Measurements from ENCODE around the gene EEF1B2.
"Not testable (repeated sequence)": the region's sequence is repeated elsewhere in the genome, so short reads cannot be mapped to it uniquely, and the experiment has no call there.

EEF1B2 gene

DNA sequence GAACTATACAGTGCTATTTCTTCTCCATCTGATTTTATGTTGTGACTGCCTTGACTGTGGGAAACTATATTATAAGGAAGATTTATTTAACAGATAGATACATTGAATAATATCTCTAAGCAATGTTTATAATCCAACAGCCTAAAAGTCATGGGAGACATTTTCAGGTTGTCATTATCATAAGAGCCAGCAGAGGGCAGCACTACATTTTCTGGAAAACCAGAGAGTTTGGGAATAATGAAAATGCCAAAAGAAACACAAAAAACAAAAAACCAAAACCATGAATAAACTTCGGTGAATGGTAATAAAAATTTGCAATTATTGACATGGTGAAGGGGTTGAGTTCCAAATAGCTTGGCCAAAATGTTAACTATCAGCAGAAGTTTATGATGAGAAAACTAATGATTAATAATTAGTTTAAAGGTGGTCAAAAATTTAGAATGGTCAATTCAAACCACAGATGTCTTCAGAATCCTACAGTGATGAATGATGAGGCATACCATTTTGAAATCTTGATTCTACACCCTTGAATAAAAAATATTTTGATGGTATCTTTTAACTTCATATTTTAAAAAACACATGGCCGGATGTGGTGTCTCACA lies 4.7 kb downstream of the EEF1B2 start:
- DNase-seq = peak; percentile 44 to 72 (median 58)

GRCh38 chr2:206168230-206168629 lies 8.5 kb downstream of the EEF1B2 start:
- not testable (repeated sequence) for DNase-seq

GRCh38 chr2:206171624-206172397 lies 12.1 kb downstream of the EEF1B2 start:
- DNase-seq = not testable (repeated sequence)

DNA sequence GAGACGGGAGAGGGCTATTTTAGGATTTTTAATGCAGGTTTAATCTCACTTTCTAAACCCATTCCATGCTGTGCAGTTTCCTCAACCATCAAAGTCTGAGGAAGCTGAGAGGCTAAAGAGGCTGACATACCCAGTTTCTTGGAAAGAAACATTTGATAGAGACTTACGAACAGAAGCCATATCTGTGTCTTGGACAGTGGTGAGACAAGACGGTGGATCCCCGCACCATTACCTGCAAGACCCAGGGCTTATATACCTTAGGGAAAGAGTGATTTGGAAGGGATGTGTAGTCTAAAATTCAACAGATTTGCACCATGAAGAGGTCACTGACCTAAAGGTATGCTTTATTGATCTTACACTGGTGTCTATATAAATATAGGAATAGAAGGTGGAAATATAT lies 13.5 kb downstream of the EEF1B2 start:
- DNase-seq = no peak

- DNase-seq = no peak
These were observed 16.4 kb downstream of the EEF1B2 start for GRCh38 chr2:206176121-206176520.

DNA sequence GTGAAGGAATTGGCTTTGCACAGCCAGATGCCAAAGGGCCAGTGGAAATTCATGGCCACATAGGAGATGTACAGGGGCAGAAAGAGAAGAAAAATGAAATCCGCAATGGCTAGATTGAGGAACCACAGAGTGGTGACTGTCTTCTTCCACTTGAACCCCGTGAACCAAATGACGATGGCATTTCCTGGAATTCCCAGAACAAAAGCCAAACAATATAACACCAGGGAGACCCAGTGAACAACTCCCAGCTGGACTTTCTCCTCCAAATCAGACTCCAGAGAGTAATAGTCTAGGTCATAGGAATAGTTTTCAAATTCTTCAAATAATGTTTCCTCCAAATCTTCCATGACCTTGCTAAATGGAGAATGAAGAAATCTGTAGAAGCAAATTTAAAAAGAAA lies 17.2 kb downstream of the EEF1B2 start:
- DNase-seq = no peak

DNA sequence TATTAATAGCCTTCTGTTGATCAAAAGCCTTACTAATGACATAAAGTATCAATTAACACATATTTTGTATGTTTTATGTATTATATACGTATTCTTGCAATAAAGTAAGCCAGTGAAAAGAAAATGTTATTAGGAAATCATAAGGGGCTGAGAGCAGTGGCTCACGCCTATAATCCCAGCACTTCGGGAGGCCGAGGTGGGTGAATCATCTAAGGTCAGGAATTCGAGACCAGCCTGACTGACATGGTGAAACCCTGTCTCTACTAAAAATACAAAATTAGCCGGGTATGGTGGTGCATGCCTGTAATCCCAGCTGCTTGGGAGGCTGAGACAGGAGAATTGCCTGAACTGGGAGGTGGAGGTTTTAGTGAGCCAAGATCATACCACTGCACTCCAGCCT lies 21.8 kb downstream of the EEF1B2 start:
- DNase-seq = not testable (repeated sequence)

DNA sequence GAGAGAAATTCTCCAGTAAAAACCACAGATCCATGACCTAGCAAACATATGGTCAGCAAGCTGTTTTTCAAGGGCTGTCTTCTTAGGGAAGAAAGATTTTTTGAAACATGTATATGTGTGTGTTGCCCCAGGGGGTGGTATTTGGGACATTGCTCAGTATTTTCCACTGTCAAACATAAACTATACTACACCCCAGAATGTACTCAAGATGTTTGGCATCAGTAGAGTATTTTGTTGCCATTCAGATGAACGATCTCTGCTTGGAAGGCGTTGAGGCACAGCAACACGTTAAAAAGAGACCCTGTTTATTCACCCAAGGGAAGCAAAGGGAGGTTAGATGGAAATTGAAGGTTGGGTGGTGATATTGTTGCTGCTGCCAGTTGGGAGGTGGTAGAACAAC lies 30.0 kb downstream of the EEF1B2 start:
- DNase-seq = no peak

- DNase-seq = no peak
These were observed 30.4 kb downstream of the EEF1B2 start for GRCh38 chr2:206190111-206190510.

GRCh38 chr2:206190689-206191088 lies 31.0 kb downstream of the EEF1B2 start:
- no peak for DNase-seq

GRCh38 chr2:206192157-206192556 lies 32.5 kb downstream of the EEF1B2 start:
- no peak for DNase-seq

DNA sequence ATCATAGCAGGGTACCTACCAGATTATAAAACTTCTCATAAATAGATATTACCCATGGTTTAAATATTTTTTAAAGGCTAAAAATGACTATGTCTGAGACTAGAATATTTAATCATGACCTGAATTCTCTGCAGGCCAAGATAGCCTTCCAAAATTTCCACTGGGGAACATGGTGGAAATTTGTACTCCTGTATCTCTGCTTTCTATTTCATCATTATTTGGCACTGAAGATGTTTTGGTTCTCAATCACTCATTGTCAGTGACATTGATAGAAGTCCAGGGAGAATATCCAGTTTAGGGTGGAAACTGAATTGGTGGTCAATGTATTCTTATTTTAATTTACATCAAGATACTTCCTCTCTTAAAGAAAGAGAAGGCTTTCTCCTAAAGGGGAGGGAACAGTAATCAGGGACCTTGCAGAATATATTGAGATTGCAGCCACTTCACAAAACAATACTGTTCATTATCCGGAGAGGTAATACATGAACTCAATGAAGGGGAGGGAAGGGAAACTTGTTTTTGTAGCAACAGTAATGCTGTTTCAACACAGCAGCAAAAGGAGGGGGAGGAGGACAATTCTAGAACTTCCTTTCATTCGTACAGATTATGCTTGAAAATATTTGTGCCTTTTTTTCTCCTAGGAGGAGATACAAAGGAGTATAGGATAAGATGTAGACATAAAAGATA lies 34.1 kb downstream of the EEF1B2 start:
- peak in 3 of 4 experiments; percentile 18 to 34 (median 31) for DNase-seq

DNA sequence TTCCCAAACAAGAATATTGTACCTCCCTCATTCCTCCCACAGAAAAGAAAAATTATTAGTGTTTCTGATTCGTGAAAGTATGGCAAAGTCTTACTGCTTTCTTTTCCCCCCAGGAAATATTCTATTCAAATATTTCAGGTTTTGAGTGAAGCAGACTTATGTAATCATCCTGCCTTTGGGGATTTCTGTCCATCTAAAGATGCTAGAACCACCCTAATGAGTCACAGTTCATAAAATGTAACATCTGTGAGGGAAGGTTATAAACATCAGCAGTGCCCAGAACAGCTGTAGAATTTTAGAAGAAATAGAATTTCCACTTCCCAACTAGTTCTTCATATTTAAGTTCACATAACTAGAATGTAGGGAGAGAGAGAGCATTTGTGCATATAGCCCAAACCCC lies 39.0 kb downstream of the EEF1B2 start:
- no peak for DNase-seq

- DNase-seq = no peak
These were observed 41.6 kb downstream of the EEF1B2 start for GRCh38 chr2:206201075-206201848.

GRCh38 chr2:206202446-206202845 lies 42.8 kb downstream of the EEF1B2 start:
- no peak for DNase-seq

DNA sequence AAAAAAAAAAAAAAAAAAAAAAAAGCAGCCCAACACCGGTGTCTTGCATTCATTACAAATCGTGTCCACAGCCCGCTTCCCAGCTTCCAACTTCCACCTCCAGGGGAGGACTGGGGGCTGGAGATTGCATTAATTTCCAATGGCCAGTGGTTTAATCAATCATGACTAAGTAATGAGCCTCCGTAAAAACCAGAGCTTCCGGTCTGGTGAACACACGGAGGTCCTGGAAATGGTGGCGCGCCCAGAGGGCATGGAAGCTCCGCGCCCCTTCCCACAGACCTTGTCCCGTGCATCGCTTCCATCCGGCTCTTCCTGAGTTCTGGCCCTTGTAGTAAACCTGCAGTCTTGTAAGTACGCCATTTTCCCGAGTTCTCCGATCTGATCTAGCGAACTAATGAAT lies 43.6 kb downstream of the EEF1B2 start:
- no peak for DNase-seq

- DNase-seq = no peak
These were observed 45.0 kb downstream of the EEF1B2 start for GRCh38 chr2:206204710-206205109.

GRCh38 chr2:206207316-206207715 lies 47.6 kb downstream of the EEF1B2 start:
- not testable (repeated sequence) for DNase-seq

DNA sequence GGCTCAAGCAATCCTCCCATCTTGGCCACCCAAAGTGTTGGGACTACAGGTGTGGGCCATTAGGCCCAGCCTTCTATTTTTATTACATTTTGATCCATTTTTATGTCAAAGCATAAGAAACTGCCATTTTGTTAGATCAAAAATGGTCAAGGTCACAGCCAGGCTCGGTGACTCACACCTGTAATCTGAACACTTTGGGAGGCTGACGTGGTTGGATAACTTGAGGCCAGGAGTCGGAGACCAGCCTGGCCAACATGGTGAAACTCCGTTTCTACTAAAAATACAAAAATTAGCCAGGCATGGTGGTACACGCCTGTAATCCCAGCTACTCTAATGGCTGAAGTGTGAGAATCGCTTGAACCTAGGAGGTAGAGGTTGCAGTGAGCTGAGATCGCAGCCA lies 49.2 kb downstream of the EEF1B2 start:
- no peak for DNase-seq

DNA sequence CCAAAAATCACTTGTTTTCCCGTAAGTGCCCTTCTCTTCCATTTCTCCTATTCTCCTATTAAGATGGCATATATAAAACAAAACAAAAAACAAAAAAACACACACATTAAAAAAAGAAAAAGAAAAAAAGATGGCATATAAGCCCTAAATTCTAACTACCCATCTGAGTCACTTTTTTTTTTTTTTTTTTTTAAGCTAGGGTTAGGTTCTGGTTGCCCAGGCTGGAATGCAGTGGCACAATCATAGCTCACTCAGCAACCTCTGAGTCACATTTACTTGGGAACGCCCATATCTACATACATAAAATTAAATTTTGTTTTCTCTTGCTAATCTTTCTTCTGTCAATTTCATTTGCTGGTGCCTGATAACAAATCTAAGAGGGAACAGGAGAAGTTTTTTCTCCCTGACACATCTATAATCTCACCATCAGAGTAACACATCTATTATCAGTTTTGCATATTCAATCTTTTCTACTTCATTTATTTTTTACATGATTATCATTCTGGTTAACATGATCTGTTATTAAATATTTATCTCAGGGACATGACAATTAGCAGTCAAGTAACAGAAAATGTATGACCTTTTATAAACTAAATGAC lies 52.1 kb downstream of the EEF1B2 start:
- DNase-seq = no peak

All from suppressor macrophage (primary cell).